AG08396 (cell line): ENCODE data around the gene BBOX1.
A peak's percentile ranks its signal among the peaks of the same experiment; 100 is the strongest.
"Not testable (repeated sequence)": the region's sequence is repeated elsewhere in the genome, so short reads cannot be mapped to it uniquely, and the experiment has no call there.

Source experiments
- DNase-seq: peaks from one replicate; pipeline ENCODE4 v3.0.0; 2012; ENCODE audit warnings: low spot score, mixed read lengths

The BBOX1 gene

DNA sequence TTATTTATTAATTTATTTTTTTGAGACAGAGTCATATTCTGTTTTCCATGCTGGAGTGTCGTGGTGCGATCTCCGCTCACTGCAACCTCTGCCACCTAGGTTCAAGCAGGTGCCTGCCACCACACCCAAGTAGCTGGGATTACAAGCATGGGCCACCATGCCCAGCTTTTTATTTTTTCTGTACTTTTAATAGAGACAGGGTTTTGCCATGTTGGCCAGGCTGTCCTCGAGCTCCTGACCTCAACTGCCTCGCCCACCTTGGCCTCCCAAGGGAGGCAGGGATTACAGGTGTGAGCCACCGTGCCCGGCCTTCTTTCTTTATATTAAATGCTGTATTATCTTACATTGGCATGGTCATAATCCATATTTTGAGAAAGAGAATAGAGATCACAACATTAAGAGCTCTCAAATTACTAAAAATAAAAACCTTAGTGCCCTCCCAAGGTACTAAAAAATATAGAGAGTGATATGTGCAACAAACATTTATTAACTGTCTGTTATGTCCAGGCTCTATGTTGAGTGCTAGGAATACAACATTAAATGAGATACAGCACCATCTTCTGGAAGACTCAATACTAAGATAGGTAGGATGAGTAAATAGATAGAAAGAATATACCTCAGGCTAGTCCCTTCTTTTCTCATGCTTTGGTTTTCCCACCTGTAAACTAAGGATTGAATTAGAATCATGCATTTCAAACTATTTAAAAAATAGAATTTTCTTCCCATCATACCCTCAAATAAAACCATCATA lies 84.1 kb downstream of the BBOX1 start:
- no peak for DNase-seq

DNA sequence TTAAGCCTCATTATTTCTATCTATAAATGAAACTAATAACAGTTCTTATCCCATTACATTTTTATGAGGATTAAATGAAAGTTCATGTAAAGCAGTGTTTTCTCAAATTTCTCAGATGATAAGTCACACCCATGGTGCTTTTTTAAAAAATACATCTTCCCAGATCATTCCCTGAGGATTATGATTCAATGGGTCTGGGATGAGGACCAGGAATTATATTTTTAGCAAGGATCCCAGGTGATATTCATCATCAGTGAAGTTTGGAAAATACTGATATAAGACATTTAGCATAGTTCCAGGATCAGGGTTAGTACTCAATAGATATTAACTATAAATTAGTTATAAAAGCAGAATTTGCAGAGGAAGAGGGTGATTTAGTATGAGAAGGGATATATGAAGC lies 89.1 kb downstream of the BBOX1 start:
- DNase-seq, result no peak

DNA sequence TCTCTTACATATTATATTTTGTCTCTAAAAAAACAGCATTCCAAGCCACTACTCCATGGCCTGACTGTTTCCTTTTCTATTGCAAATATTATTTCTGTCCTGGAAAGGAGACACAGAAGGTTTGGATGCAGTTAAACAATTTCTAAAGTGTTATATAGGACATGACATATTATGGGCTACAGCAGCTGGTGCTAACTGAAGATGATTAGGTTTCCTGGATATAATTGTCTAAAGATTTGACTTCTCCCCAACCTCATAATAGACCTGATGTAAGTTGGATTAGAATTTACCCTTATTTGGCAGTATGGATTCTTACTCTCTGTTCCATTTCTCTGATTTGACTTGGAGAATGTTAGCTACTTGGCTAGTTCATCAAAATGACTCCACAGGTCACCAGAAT lies 90.2 kb downstream of the BBOX1 start:
- DNase-seq, result no peak

- not testable (repeated sequence) for DNase-seq
Observed at GRCh38 chr11:27135924-27136329, 95.3 kb downstream of the BBOX1 start.

GRCh38 chr11:27138716-27139115 lies 98.1 kb downstream of the BBOX1 start:
- no peak for DNase-seq

GRCh38 chr11:27139742-27140367 lies 99.2 kb downstream of the BBOX1 start:
- no peak for DNase-seq

- DNase-seq, result no peak
Observed at GRCh38 chr11:27141576-27141975, 101.0 kb downstream of the BBOX1 start.

DNA sequence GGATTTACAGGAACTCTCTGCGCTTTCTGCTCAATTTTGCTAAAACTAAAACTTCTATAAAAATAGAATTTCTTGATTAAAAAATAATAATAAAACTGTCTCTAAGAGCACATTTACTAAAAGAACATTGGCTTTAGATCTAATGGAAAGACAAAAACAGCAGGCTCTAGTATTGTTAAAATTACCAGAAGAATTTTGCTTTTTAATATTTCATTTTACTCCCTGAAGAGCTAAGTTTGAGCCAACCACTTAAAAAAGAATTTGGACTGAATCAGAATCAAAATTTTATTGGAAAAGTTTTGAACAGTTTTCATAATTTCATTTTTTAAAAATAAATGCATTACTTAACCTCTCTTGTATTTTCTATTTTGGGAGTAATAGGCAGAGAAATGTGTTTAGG lies 107.3 kb downstream of the BBOX1 start:
- DNase-seq, result no peak

DNA sequence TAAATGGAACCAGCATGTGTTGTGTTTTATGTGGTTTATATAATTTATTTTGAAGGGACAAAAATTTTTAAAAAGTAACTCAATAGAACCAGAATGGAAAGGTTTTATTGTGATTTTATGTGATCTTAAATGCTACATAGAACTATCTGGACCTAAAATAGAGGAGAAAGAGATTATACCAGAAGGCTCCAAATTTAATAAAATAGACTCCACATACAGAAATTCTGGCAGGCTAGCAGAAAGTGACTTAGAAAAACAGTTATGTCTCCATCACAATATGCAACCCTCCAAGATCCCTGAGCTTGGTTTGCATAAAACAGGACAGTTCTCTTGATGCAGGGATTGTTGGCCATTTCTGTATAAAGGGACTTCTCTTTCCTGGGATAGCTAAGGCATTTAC lies 107.9 kb downstream of the BBOX1 start:
- no peak for DNase-seq

DNA sequence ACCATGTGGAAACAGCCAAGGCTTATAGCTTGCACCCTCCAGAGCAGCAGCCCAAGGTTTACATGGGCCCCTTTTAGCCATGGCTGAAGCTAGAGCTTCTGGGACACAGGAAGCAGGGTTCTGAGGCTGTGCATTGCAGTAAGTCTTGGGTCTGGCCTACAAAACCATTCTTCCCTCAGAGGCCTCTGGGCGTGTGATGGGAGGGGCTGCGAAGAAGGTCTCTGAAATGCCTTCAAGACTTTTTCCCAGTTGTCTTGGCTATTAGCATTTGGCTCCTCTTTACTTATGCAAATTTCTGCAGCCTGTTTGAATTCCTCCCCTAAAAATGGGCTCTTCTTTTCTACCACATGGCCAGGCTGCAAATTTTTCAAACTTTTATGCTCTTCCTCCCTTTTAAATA lies 109.5 kb downstream of the BBOX1 start:
- no peak for DNase-seq

DNA sequence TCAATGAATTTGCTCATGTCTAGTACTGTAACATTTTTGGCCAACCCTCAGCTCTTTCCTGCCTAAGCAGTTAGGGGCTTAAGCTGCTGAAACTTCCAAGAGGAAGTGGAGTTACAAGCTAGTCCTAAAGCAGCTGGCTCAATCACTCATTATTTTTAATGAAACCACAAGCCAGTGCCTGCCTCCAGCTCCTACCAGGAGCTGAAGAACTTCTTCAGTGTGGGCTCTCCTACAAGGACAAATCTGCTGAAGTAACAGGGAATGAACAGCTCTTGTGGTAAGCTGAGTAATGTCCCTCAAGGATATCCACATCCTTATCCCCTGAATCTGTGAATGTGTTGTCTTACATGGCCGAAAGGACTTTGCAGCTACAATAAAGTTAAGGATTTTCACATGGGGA lies 112.5 kb downstream of the BBOX1 start:
- no peak for DNase-seq

- peak; percentile 77 for DNase-seq
Observed at GRCh38 chr11:27158456-27159334, 118.1 kb downstream of the BBOX1 start.

- no peak for DNase-seq
Observed at GRCh38 chr11:27159335-27159679, 118.7 kb downstream of the BBOX1 start.

GRCh38 chr11:27161071-27161470 lies 120.5 kb downstream of the BBOX1 start:
- peak; percentile 13 for DNase-seq

DNA sequence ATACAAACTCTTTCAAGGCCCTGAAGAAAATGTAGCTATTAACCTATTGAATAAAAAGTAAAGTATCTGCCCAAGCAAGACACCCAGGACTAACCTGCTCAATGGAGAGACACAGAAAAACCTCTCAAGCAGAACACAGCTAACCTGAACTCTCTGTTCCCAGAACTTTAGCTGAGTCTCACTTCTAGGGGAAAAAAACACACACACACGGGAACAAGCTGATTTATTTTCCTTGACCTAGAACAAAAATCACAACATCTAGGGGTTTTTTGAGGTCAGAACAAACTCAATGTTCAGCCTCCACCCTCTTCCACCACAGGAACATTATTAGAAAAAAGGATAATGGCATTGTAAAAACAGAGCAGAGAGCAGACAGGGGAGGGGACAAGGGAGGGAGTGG lies 121.6 kb downstream of the BBOX1 start:
- DNase-seq, result no peak

- no peak for DNase-seq
Observed at GRCh38 chr11:27166130-27166529, 125.5 kb downstream of the BBOX1 start.

GRCh38 chr11:27171376-27171958 lies 130.9 kb downstream of the BBOX1 start:
- DNase-seq, result no peak

DNA sequence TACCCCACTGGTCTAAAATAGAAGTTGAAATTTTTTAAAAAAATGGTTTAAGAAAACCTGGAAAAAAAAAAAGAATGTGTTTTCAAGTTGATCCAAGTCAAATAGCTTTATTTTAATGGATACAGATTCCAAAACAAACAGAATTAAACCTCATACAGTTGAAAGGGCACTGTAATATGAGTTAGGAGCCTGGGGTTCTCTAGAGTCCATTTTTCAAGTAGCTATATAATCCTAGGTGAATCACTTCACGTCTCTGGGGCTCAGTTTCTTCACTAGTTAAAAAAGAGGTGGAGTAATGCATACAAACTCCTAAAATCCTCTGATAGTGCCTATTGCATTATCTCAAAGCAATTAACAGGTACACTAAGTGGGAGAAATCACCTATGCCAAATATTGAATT lies 132.9 kb downstream of the BBOX1 start:
- DNase-seq, result no peak

DNA sequence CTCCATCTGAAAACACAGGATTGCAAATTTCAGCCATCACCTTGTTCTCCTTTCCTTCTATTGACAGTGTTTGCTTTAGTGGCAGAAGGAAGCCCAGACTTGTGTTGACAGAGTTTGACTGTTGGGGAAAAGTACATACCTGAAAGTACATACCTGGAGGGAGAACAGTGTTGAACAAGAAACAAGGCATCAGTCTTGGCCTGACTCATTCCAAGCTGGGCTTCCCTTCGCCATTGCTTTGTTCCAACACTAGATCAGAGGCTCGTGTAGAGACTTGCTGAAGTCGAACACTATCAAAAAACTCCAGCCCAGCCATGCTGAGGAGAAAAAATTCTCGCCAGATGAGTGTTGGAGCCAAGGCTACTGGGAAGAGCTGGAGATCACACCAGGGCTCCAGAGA lies 133.4 kb downstream of the BBOX1 start:
- no peak for DNase-seq

DNA sequence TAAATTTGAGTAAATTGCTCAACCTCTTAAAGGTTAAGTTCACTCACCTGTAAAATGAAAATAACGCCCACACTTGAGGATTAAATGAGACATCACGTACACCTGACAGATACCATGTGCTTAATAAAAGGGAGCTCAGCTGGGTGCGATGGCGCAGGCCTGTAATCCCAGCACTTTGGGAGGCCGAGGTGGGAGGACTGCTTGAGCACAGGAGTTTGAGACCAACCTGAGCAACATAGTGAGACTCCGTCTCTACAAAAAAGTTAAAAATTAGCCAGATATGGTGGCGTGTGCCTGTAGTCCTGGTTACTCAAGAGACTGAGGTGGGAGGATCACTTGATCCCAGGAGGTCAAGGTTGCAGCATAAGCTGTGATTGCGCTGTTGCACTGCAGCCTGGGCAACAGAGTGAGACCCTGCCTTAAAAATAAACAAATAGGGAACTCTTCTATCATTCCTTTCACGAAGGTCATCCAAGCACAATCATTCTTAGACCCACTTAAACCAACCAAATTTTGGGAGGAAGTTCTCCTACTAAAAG lies 134.1 kb downstream of the BBOX1 start:
- DNase-seq, result no peak

- DNase-seq, result not testable (repeated sequence)
Observed at GRCh38 chr11:27175562-27175961, 134.9 kb downstream of the BBOX1 start.
